Neural cell (in vitro differentiated cells): ENCODE measurements around the gene AZIN2. TPM values are rescaled to one million over a fixed set of nuclear protein-coding genes. Genes with fewer than 3 reads are reported as not detected.

Experiments
- H2AFZ ChIP-seq: fragments of 200-600, 300-800 bp; sonication (generic), shearing (Covaris generic); 2 replicates; pipeline ENCODE4 v1.6.0; 2014; ENCODE audit warnings: low read depth, mild to moderate bottlenecking, antibody characterized with exemption, low read length, moderate library complexity
- H3F3A ChIP-seq: fragments of 200-600 bp; shearing (Covaris generic); 2 replicates; pipeline ENCODE4 v1.6.1; 2016; ENCODE audit warnings: mild to moderate bottlenecking, moderate library complexity, mixed read lengths, antibody characterized with exemption, low read length; ENCODE audit not compliant: insufficient read depth, poor library complexity, severe bottlenecking
- H3K27ac ChIP-seq: fragments of 200-600, 300-800 bp; sonication (generic), shearing (Covaris generic); 2 replicates; pipeline ENCODE4 v1.5.1; 2014; ENCODE audit warnings: mild to moderate bottlenecking, low read length, moderate library complexity
- H3K27me3 ChIP-seq: fragments of 300-800, 200-600 bp; sonication (generic), shearing (Covaris generic); 2 replicates; pipeline ENCODE4 v1.6.0; 2014; ENCODE audit warnings: mild to moderate bottlenecking, low read depth, low read length, moderate library complexity; ENCODE audit not compliant: insufficient read depth
- H3K36me3 ChIP-seq: fragments of 300-800, 200-600 bp; sonication (generic), shearing (Covaris generic); 2 replicates; pipeline ENCODE4 v1.5.1; 2014; ENCODE audit warnings: mild to moderate bottlenecking, antibody characterized with exemption, low read length, moderate library complexity; ENCODE audit not compliant: insufficient read depth
- H3K4me2 ChIP-seq: fragments of 300-800, 200-600 bp; sonication (generic), shearing (Covaris generic); 2 replicates; pipeline ENCODE4 v1.6.0; 2014; ENCODE audit warnings: mild to moderate bottlenecking, low read length
- H3K4me3 ChIP-seq: fragments of 300-800, 200-600 bp; sonication (generic), shearing (Covaris generic); 2 replicates; pipeline ENCODE4 v1.5.1; 2014; ENCODE audit warnings: mild to moderate bottlenecking, low read length, moderate library complexity
- H3K79me2 ChIP-seq: fragments of 200-600 bp; shearing (Covaris generic); replicated peaks from 2 replicates; pipeline ENCODE4 v1.6.0; 2014; ENCODE audit warnings: mild to moderate bottlenecking, low read length, moderate library complexity; ENCODE audit not compliant: insufficient read depth
- H3K9ac ChIP-seq: fragments of 300-800, 200-600 bp; sonication (generic), shearing (Covaris generic); 2 replicates; pipeline ENCODE4 v1.6.1; 2016; ENCODE audit warnings: mild to moderate bottlenecking, low read length, mixed read lengths
- H3K9me2 ChIP-seq: fragments of 200-600 bp; shearing (Covaris generic); 2 replicates; pipeline ENCODE4 v1.6.1; 2016; ENCODE audit warnings: mild to moderate bottlenecking, low read length, mixed read lengths; ENCODE audit not compliant: insufficient read depth
- H3K9me3 ChIP-seq: fragments of 200-600, 300-800 bp; sonication (generic), shearing (Covaris generic); 2 replicates; pipeline ENCODE4 v1.6.1; 2016; ENCODE audit warnings: mild to moderate bottlenecking, mixed run types, low read length, moderate library complexity, mixed read lengths
- H4K20me1 ChIP-seq: fragments of 200-600 bp; shearing (Covaris generic); 2 replicates; pipeline ENCODE4 v1.6.1; 2016; ENCODE audit warnings: mild to moderate bottlenecking, mixed run types; ENCODE audit not compliant: insufficient read depth
- CTCF ChIP-seq: fragments of 450-650 bp; IDR thresholded peaks from 2 replicates; pipeline ENCODE4 v1.5.1; 2014; ENCODE audit warnings: antibody characterized with exemption, mild to moderate bottlenecking, moderate library complexity; ENCODE audit not compliant: poor library complexity, severe bottlenecking
- EP300 ChIP-seq: fragments of 450-650 bp; conservative IDR thresholded peaks from 2 replicates; pipeline ENCODE4 v1.6.1; 2014; ENCODE audit warnings: antibody characterized with exemption, mild to moderate bottlenecking, moderate library complexity; ENCODE audit not compliant: poor library complexity, severe bottlenecking
- EZH2 ChIP-seq: fragments of 200-600, 300-800 bp; shearing (Covaris generic), sonication (generic); IDR thresholded peaks from 2 replicates; pipeline ENCODE4 v1.6.1; 2014; ENCODE audit warnings: antibody characterized with exemption, low read length, borderline replicate concordance, mild to moderate bottlenecking; ENCODE audit not compliant: insufficient read depth, poor library complexity, severe bottlenecking
- MXI1 ChIP-seq: fragments of 450-650 bp; conservative IDR thresholded peaks from 2 replicates; pipeline ENCODE4 v1.6.1; 2014; ENCODE audit warnings: antibody characterized with exemption, mild to moderate bottlenecking; ENCODE audit not compliant: poor library complexity, severe bottlenecking
- POLR2AphosphoS5 ChIP-seq: IDR thresholded peaks from 2 replicates; pipeline ENCODE4 v1.6.1; 2012
- RAD21 ChIP-seq: fragments of 450-650 bp; conservative IDR thresholded peaks from 2 replicates; pipeline ENCODE4 v1.6.1; 2014; ENCODE audit warnings: antibody characterized with exemption, mild to moderate bottlenecking, moderate library complexity
- SMC3 ChIP-seq: fragments of 450-650 bp; conservative IDR thresholded peaks from 2 replicates; pipeline ENCODE4 v1.6.1; 2014; ENCODE audit warnings: antibody characterized with exemption, mild to moderate bottlenecking, moderate library complexity; ENCODE audit not compliant: poor library complexity
- TAF1 ChIP-seq: IDR thresholded peaks from 2 replicates; pipeline ENCODE4 v1.6.1; 2012; ENCODE audit warnings: low read depth
- polyA plus RNA-seq: library from polyadenylated mRNA; depleted of rRNA; stranded (reverse); fragments of >200 nt; gene quantifications from 2 replicates; pipeline ENCODE4 v1.2.3, GENCODE V29; 2014
- TF ChIP-seq, protein P1 (sequence below): IDR thresholded peaks from 2 replicates; pipeline ENCODE4 v1.6.1; 2012; ENCODE audit warnings: borderline replicate concordance

Gene AZIN2
- polyA plus RNA-seq, 1 donor from 2014 or later: 22.7 TPM

DNA sequence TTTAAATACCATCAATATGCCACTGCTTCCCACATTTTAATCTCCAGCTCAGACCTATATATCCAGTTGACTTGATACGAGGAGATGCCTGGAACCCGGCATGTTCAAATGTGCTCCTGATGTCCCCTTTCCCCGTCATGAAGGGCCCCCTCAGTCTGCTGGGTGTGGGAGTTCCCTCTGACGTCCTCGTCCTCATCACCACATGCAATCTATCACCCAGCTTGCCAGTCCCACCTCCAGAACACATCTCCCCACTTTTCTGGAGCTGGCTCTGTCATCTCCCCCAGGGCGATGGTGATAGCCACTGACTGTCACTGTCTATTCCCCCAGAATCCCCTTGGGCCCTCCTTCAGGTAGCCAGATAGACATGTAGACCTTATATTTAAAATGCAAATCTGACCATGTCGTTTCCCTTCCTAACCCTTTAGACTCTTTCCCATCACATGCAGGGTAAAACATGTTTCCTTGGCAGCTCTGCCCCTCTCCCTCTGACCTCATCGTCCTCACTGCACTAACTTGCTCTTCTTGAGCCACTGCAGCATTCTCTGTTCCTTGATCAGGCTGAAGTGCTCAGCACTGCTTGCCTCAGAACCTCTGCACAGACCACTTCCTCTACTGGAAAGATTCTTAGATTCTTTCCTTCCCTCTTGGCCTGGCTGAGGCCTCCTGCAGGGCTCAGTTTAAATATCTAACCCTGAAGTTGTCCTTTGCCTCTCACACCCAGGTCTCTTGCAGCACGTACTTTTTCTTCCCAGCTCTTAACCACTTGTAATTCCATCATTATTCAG is 7.4 kb downstream of the AZIN2 start:
- H3K27me3 ChIP-seq: no peaks in the 10 kb centered on the region
- no peaks in the 10 kb centered on the region for H4K20me1 ChIP-seq
- H2AFZ ChIP-seq: no peak overlapping the region
- no peaks in the 10 kb centered on the region for H3K9me3 ChIP-seq
- no peak overlapping the region for H3K4me3 ChIP-seq
- H3K36me3 ChIP-seq: no peaks in the 10 kb centered on the region
- no peaks in the 10 kb centered on the region for H3F3A ChIP-seq
- H3K79me2 ChIP-seq: no peaks in the 10 kb centered on the region
- H3K27ac ChIP-seq: no peak overlapping the region
- H3K9ac ChIP-seq: no peak overlapping the region
- no peaks in the 10 kb centered on the region for H3K9me2 ChIP-seq
- no peak for TF ChIP-seq CTCF
- no peak for TF ChIP-seq EP300
- no peak for TF ChIP-seq RAD21
- TF ChIP-seq POLR2AphosphoS5: no peak
- TF ChIP-seq TAF1: no peak
- TF ChIP-seq MXI1: no peak
- no peak for TF ChIP-seq EZH2
- no peak for TF ChIP-seq SMC3
- TF ChIP-seq, protein P1, sequence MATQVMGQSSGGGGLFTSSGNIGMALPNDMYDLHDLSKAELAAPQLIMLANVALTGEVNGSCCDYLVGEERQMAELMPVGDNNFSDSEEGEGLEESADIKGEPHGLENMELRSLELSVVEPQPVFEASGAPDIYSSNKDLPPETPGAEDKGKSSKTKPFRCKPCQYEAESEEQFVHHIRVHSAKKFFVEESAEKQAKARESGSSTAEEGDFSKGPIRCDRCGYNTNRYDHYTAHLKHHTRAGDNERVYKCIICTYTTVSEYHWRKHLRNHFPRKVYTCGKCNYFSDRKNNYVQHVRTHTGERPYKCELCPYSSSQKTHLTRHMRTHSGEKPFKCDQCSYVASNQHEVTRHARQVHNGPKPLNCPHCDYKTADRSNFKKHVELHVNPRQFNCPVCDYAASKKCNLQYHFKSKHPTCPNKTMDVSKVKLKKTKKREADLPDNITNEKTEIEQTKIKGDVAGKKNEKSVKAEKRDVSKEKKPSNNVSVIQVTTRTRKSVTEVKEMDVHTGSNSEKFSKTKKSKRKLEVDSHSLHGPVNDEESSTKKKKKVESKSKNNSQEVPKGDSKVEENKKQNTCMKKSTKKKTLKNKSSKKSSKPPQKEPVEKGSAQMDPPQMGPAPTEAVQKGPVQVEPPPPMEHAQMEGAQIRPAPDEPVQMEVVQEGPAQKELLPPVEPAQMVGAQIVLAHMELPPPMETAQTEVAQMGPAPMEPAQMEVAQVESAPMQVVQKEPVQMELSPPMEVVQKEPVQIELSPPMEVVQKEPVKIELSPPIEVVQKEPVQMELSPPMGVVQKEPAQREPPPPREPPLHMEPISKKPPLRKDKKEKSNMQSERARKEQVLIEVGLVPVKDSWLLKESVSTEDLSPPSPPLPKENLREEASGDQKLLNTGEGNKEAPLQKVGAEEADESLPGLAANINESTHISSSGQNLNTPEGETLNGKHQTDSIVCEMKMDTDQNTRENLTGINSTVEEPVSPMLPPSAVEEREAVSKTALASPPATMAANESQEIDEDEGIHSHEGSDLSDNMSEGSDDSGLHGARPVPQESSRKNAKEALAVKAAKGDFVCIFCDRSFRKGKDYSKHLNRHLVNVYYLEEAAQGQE: no peak
- no peak overlapping the region for H3K4me2 ChIP-seq

GRCh38 chr1:33089457-33089856 is 8.5 kb downstream of the AZIN2 start:
- Histone ChIP-seq H3K27ac (no peak overlapping the region), H2AFZ (no peak overlapping the region), H3K79me2 (no peaks in the 10 kb centered on the region), H3K9ac (no peak overlapping the region), H3K36me3 (no peaks in the 10 kb centered on the region), H3K27me3 (no peaks in the 10 kb centered on the region), H3F3A (no peaks in the 10 kb centered on the region), H4K20me1 (no peaks in the 10 kb centered on the region), H3K9me3 (no peaks in the 10 kb centered on the region), H3K9me2 (no peaks in the 10 kb centered on the region), H3K4me2 (no peak overlapping the region), H3K4me3 (no peak overlapping the region)
- TF ChIP-seq MXI1 (no peak), TAF1 (no peak), POLR2AphosphoS5 (no peak), CTCF (no peak), EP300 (no peak), RAD21 (no peak), SMC3 (no peak), EZH2 (no peak)
- TF ChIP-seq, protein P1: no peak
